GM19193 (cell line): ENCODE measurements around the gene KRTAP6-2.

Source experiments
- POLR2A ChIP-seq: IDR thresholded peaks from 4 replicates; pipeline ENCODE4 v1.6.1; 2011; ENCODE audit not compliant: insufficient read depth, insufficient read length; ENCODE audit errors: extremely low read depth

Gene KRTAP6-2

GRCh38 chr21:30590297-30590696, 8.4 kb downstream of the KRTAP6-2 start, which contains the start of gene KRTAP22-2:
Gene KRTAP22-2, minus strand, starts transcription at chr21:30590397.
- no peak for TF ChIP-seq POLR2A

- no peak for TF ChIP-seq POLR2A
These were observed 15.8 kb downstream of the KRTAP6-2 start for GRCh38 chr21:30582870-30583269.

GRCh38 chr21:30580132-30580531, 18.6 kb downstream of the KRTAP6-2 start:
- TF ChIP-seq POLR2A = no peak

GRCh38 chr21:30579346-30579745, 19.4 kb downstream of the KRTAP6-2 start:
- TF ChIP-seq POLR2A = no peak

- no peak for TF ChIP-seq POLR2A
These were observed 20.9 kb downstream of the KRTAP6-2 start for GRCh38 chr21:30577766-30578165.

GRCh38 chr21:30567617-30568016, 31.1 kb downstream of the KRTAP6-2 start:
- TF ChIP-seq POLR2A = no peak

- no peak for TF ChIP-seq POLR2A
These were observed 35.1 kb downstream of the KRTAP6-2 start for GRCh38 chr21:30563630-30564029.

- no peak for TF ChIP-seq POLR2A
These were observed 35.6 kb downstream of the KRTAP6-2 start for GRCh38 chr21:30563072-30563471.

GRCh38 chr21:30561957-30562356, 36.7 kb downstream of the KRTAP6-2 start:
- no peak for TF ChIP-seq POLR2A

- no peak for TF ChIP-seq POLR2A
These were observed 37.3 kb downstream of the KRTAP6-2 start, which contains the start of gene KRTAP19-7 for GRCh38 chr21:30561264-30561895. Gene KRTAP19-7, minus strand, starts transcription at chr21:30561314. Its CDS starts 25 bp downstream, at chr21:30561289.

GRCh38 chr21:30555095-30555494, 43.6 kb downstream of the KRTAP6-2 start:
- no peak for TF ChIP-seq POLR2A

- TF ChIP-seq POLR2A = no peak
These were observed 45.9 kb downstream of the KRTAP6-2 start for GRCh38 chr21:30552782-30553181.
